K562 (cell line): ENCODE data around the gene ZNF83. TPM values are rescaled to one million over a fixed set of nuclear protein-coding genes. Genes with fewer than 3 reads are reported as not detected.

ENCODE experiments used
- ATAC-seq: fragments of 200-7000 bp; cut with Tn5 transposase; 3 replicates; pipeline ENCODE4 v1.9.1; 2020; ENCODE audit warnings: moderate library complexity
- BruUV-seq: library from RNA; stranded (reverse); fragments of 400-500 nt; replicated peaks from 2 replicates; lab custom pipeline; 2021; lab: Mats Ljungman, UMichigan
- CTCF ChIA-PET: fragments of 300-600 bp; formaldehyde crosslinking; extraction: SDS; loops from one replicate; lab custom pipeline; 2021; ENCODE audit warnings: low intra/inter-chr PET ratio; lab: Yijun Ruan, JAX
- POLR2A ChIA-PET: fragments of 300-600, 350-650 bp; sonication (Branson Sonifier 250); formaldehyde crosslinking; extraction: SDS; loops from one replicate; lab custom pipeline; 2021; ENCODE audit warnings: antibody characterized with exemption, inconsistent platforms; lab: Yijun Ruan, JAX
- DNase-seq, 4 experiments: peaks; one replicate each; pipeline versions ENCODE4 v3.0.0 to v3.0.0-alpha.2; 2011 to 2018; ENCODE audit warnings: low spot score in 3 of 4, mixed read lengths in 3 of 4; ENCODE audit errors: extremely low read depth in 1 of 4
- FAIRE-seq: peaks from 2 replicates; lab custom pipeline; 2011; peaks lifted over from hg19 to GRCh38; lab: Jason Lieb, UNC
- H2AFZ ChIP-seq: 2 replicates; pipeline ENCODE4 v1.6.0; 2011; ENCODE audit warnings: low read depth, low read length, control low read depth, inconsistent platforms
- H3K27ac ChIP-seq: fragments of 200-600 bp; 3 replicates; pipeline ENCODE4 v1.8.0; 2011; ENCODE audit warnings: low read depth, mild to moderate bottlenecking, control low read depth, inconsistent platforms, low read length, moderate library complexity, mixed read lengths; ENCODE audit errors: extremely low read depth
- H3K27me3 ChIP-seq, 2 experiments: fragments of 300-600 bp in 1 of 2; 2 replicates in 1 of 2; 3 replicates in 1 of 2; pipeline versions ENCODE4 v1.6.0 to v1.8.0; 2011; ENCODE audit warnings: inconsistent platforms in 2 of 2, low read length in 2 of 2, mild to moderate bottlenecking in 1 of 2, mixed read lengths in 1 of 2, moderate library complexity in 1 of 2; ENCODE audit not compliant: control insufficient read depth in 2 of 2, insufficient read depth in 2 of 2
- H3K36me3 ChIP-seq: fragments of 300-600 bp; 3 replicates; pipeline ENCODE4 v1.8.0; 2011; ENCODE audit warnings: mild to moderate bottlenecking, low read length, inconsistent platforms; ENCODE audit not compliant: control insufficient read depth, insufficient read depth
- H3K4me1 ChIP-seq, 2 experiments: fragments of 200-600 bp in 1 of 2; replicated peaks in 1 of 2; 2 replicates in 1 of 2; 3 replicates in 1 of 2; pipeline versions ENCODE4 v1.5.1 to v1.8.0; 2011; ENCODE audit warnings: inconsistent platforms in 2 of 2, low read length in 2 of 2, mild to moderate bottlenecking in 1 of 2, mixed read lengths in 1 of 2, moderate library complexity in 1 of 2; ENCODE audit not compliant: control insufficient read depth in 2 of 2, insufficient read depth in 2 of 2
- H3K4me2 ChIP-seq: 2 replicates; pipeline ENCODE4 v1.6.1; 2011; ENCODE audit warnings: low read length, control low read depth, inconsistent platforms, mixed read lengths; ENCODE audit not compliant: insufficient read depth
- H3K4me3 ChIP-seq: fragments of 200-600 bp; sonication (generic), shearing (Covaris generic); 2 replicates; pipeline ENCODE4 v1.5.1; 2016; ENCODE audit warnings: control low read depth, inconsistent platforms
- H3K79me2 ChIP-seq: fragments of 200-600 bp; 3 replicates; pipeline ENCODE4 v1.8.0; 2011; ENCODE audit warnings: low read length, inconsistent platforms; ENCODE audit not compliant: control insufficient read depth, insufficient read depth
- H3K9ac ChIP-seq, 2 experiments: 2 replicates each; pipeline versions ENCODE4 v1.6.0 to v1.6.1; 2011; ENCODE audit warnings: low read depth in 2 of 2, low read length in 2 of 2, control low read depth in 1 of 2, inconsistent platforms in 1 of 2, mild to moderate bottlenecking in 1 of 2, mixed read lengths in 1 of 2; ENCODE audit not compliant: insufficient read depth in 1 of 2
- H3K9me1 ChIP-seq: one replicate; pipeline ENCODE4 v1.6.0; 2011; ENCODE audit warnings: inconsistent platforms, mild to moderate bottlenecking, low read length, moderate library complexity; ENCODE audit not compliant: control insufficient read depth, insufficient read depth
- H3K9me3 ChIP-seq: replicated peaks from 2 replicates; pipeline ENCODE4 v1.5.1; 2011; ENCODE audit warnings: low read depth, low read length, inconsistent platforms; ENCODE audit not compliant: control insufficient read depth, insufficient read depth
- H4K20me1 ChIP-seq: replicated peaks from 2 replicates; pipeline ENCODE4 v1.6.1; 2011; ENCODE audit warnings: low read length, inconsistent platforms, mixed read lengths; ENCODE audit not compliant: control insufficient read depth, insufficient read depth
- TFAP4 ChIP-seq: sonication (generic); formaldehyde crosslinking; IDR thresholded peaks from 2 replicates; pipeline ENCODE4 v1.8.0; 2022; ENCODE audit warnings: missing genetic modification reagents, mild to moderate bottlenecking, moderate library complexity, borderline replicate concordance
- ZNF134 ChIP-seq: fragments of 250-450 bp; sonication (Bioruptor Pico); conservative IDR thresholded peaks from 2 replicates; pipeline ENCODE4 v1.4.0; 2020
- ZNF436 ChIP-seq: fragments of 250-450, 450-650 bp; sonication (Bioruptor Pico); formaldehyde crosslinking; IDR thresholded peaks from 2 replicates; pipeline ENCODE4 v1.7.0; 2020; ENCODE audit warnings: mild to moderate bottlenecking
- WGBS: fragments of 100-300 bp; shearing (Covaris generic); methylation state at CpG from one replicate; pipeline ENCODE4 v1.1.6; 2016; ENCODE audit warnings: low coverage, mixed read lengths; ENCODE audit not compliant: insufficient coverage; ENCODE audit errors: missing lambda C conversion rate; 5-methylcytosine and 5-hydroxymethylcytosine counted together
- in situ Hi-C: fragments of 300-500 bp; cut with MboI; formaldehyde crosslinking; loops from 4 replicates; pipeline ENCODE4 v1.15.0; 2018; ENCODE audit warnings: inconsistent platforms, mixed read lengths
- intact Hi-C: fragments of 100-400 bp; cut with micrococcal nuclease; formaldehyde crosslinking; loops from 2 replicates; pipeline ENCODE4 v1.14.2; 2022
- polyA plus RNA-seq, 8 experiments: library from polyadenylated mRNA; depleted of rRNA in 4 of 8; stranded (reverse) in 5 of 8; unstranded in 3 of 8; fragments of >200 nt; fragmentation: Nextera tagmentation in 2 of 8; fragmentation: Illumina TruSeq in 1 of 8; extraction: Ambion mirVana in 2 of 8; extraction: Trizol in 1 of 8; gene quantifications; 2 replicates each; pipeline versions ENCODE4 v1.2.1 to v1.2.3, GENCODE V29; 2011 to 2014; ENCODE audit warnings: inconsistent platforms in 1 of 8, missing spikeins in 1 of 8
- total RNA-seq, 7 experiments: library from RNA; depleted of rRNA in 6 of 7; stranded (reverse); fragments of >200 nt in 6 of 7; fragmentation: Illumina TruSeq in 2 of 7; extraction: Trizol in 2 of 7; gene quantifications; 2 replicates each; pipeline versions ENCODE4 v1.2.1 to v1.2.3, GENCODE V29; 2011 to 2021; ENCODE audit warnings: low replicate concordance in 1 of 7
- TF ChIP-seq, protein P1 (sequence below): sonication (generic); formaldehyde crosslinking; IDR thresholded peaks from 2 replicates; pipeline ENCODE4 v1.8.0; 2022; ENCODE audit warnings: mild to moderate bottlenecking, missing genetic modification reagents

ZNF83 gene
- total and polyA plus RNA-seq, 9 of the 15 experiments (the other 6 are each of a cell fraction or from before 2014, with no cell fraction given) = 18.6 to 74.3 (median 51.9) TPM

DNA sequence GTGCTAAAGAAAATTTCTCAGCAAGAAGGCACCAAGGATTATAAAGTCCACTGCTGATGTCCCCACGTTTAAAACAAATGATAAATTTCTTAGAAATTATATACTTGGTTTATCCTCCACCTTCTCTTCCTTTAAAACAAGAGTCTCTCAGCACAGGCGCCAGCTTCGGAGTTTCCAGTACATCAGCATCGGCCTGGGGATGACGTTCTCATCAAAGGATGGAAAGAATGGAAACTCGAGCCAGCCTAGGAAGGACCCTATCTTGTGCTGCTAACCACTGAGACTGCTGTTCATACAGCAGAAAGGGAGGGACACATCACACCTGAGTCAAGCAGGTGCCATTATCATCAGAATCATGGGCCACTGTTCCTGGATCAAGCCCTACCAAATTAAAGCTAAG lies 29.8 kb upstream of the ZNF83 start:
- H3K27me3 ChIP-seq = no peaks in the 10 kb centered on the region
- FAIRE-seq (no peak), DNase-seq (no peak), ATAC-seq (no peak)
- H3K9ac ChIP-seq = no peak overlapping the region
- H3K4me1 ChIP-seq = peaks cover 15 to 26% of the 10 kb centered on the region in 2 experiments
- POLR2A ChIA-PET = interaction anchor here (0.6 to 1.6 kb wide), 4 partner anchors 9 to 119 kb away, joined by 3 to 5 read pairs (median 3); no protein-coding TSS in a partner anchor
- BruUV-seq = no TSS peak
- in situ Hi-C loops = no loop called here
- no peaks in the 10 kb centered on the region for H4K20me1 ChIP-seq
- peaks cover 2% of the 10 kb centered on the region for H3K9me1 ChIP-seq
- WGBS = 75% methylated on average over 6 of the region's 6 CpGs
- H2AFZ ChIP-seq = no peak overlapping the region
- H3K4me2 ChIP-seq = no peak overlapping the region
- CTCF ChIA-PET = no interaction called here
- H3K27ac ChIP-seq = no peak overlapping the region
- no peaks in the 10 kb centered on the region for H3K9me3 ChIP-seq
- peaks cover 51% of the 10 kb centered on the region; the same call in 2 of the 3 replicates for H3K36me3 ChIP-seq
- TF ChIP-seq ZNF134 (CRISPR knock-in tag) = no peak
- no peak for TF ChIP-seq TFAP4
- no peak for TF ChIP-seq ZNF436
- TF ChIP-seq, protein P1, sequence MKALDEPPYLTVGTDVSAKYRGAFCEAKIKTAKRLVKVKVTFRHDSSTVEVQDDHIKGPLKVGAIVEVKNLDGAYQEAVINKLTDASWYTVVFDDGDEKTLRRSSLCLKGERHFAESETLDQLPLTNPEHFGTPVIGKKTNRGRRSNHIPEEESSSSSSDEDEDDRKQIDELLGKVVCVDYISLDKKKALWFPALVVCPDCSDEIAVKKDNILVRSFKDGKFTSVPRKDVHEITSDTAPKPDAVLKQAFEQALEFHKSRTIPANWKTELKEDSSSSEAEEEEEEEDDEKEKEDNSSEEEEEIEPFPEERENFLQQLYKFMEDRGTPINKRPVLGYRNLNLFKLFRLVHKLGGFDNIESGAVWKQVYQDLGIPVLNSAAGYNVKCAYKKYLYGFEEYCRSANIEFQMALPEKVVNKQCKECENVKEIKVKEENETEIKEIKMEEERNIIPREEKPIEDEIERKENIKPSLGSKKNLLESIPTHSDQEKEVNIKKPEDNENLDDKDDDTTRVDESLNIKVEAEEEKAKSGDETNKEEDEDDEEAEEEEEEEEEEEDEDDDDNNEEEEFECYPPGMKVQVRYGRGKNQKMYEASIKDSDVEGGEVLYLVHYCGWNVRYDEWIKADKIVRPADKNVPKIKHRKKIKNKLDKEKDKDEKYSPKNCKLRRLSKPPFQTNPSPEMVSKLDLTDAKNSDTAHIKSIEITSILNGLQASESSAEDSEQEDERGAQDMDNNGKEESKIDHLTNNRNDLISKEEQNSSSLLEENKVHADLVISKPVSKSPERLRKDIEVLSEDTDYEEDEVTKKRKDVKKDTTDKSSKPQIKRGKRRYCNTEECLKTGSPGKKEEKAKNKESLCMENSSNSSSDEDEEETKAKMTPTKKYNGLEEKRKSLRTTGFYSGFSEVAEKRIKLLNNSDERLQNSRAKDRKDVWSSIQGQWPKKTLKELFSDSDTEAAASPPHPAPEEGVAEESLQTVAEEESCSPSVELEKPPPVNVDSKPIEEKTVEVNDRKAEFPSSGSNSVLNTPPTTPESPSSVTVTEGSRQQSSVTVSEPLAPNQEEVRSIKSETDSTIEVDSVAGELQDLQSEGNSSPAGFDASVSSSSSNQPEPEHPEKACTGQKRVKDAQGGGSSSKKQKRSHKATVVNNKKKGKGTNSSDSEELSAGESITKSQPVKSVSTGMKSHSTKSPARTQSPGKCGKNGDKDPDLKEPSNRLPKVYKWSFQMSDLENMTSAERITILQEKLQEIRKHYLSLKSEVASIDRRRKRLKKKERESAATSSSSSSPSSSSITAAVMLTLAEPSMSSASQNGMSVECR = no peak
- TF ChIP-seq, all 486 proteins: peak for 0
- H3K79me2 ChIP-seq = peaks cover 87% of the 10 kb centered on the region
- intact Hi-C loops = no loop called here
- H3K4me3 ChIP-seq = no peak overlapping the region
